NCI-H1930 (cell line): ENCODE data around the gene CLPTM1.
A peak's percentile ranks its signal among the peaks of the same experiment; 100 is the strongest.
"Not testable (repeated sequence)": the region's sequence is repeated elsewhere in the genome, so short reads cannot be mapped to it uniquely, and the experiment has no call there.

Source experiments
- DNase-seq, 2 experiments: peaks; one replicate each; lab custom pipeline; 2025; lab: John Stamatoyannopoulos, UW

CLPTM1 gene

GRCh38 chr19:44975444-44975843 lies 20.3 kb downstream of the CLPTM1 start:
- DNase-seq, result no peak

- DNase-seq, result no peak
These were observed 28.8 kb downstream of the CLPTM1 start for GRCh38 chr19:44984005-44984404.

GRCh38 chr19:44985445-44985844 lies 30.3 kb downstream of the CLPTM1 start:
- no peak for DNase-seq

DNA sequence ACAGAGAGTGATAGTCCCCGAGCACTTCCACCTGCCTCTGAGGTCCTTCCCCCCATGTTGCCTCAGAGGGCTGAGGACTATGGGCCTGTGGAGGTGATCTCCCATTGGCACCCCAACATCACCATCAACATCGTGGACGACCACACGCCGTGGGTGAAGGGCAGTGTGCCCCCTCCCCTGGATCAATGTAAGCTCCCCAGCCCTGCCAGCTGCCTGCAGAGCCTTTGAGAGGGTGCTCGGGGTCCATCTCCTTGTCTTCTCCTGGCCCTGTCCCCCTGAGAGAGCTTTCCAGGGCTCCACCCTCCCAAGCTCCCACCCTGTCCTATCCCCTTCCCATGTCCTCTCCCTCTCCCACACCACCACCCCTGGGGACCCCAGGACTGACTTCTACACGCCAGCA lies 31.2 kb downstream of the CLPTM1 start:
- DNase-seq, result no peak

DNA sequence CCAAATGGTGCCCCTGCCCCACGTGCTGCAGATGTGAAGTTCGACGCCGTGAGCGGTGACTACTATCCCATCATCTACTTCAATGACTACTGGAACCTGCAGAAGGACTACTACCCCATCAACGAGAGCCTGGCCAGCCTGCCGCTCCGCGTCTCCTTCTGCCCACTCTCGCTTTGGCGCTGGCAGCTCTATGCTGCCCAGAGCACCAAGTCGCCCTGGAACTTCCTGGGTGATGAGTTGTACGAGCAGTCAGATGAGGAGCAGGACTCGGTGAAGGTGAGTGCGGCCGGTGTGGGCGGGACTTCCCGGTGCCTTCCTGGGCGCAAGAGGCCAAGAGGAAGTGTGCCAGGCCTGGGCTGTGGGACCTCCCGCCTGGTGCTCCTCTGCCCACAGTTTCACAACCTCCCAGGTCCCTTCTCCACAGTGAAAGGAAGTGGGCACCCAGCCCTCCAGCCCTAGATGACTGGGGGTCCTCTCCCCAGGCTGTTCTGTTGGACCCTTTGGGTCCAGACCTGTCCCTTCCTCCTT lies 32.0 kb downstream of the CLPTM1 start:
- no peak for DNase-seq

DNA sequence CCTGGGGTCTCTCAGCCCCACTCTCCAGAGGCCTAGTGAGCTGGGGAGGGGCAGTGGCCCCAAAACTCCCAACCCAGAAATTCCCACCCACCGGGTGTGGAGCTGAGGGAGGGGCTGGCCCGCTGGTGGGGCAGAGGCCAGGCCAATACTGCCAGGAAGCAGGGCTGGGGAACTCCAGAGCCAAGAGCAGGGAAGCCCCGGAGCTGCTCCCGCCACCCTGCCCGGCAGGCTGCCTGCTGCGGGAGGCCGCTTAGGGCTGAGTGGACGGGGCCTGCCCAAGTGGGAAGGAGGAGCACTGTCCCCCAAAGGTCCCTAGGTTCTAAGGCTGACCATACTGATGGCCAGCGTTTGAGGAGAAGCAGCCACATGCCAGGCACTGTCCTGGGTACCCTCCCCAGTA lies 33.1 kb downstream of the CLPTM1 start:
- DNase-seq, result no peak

DNA sequence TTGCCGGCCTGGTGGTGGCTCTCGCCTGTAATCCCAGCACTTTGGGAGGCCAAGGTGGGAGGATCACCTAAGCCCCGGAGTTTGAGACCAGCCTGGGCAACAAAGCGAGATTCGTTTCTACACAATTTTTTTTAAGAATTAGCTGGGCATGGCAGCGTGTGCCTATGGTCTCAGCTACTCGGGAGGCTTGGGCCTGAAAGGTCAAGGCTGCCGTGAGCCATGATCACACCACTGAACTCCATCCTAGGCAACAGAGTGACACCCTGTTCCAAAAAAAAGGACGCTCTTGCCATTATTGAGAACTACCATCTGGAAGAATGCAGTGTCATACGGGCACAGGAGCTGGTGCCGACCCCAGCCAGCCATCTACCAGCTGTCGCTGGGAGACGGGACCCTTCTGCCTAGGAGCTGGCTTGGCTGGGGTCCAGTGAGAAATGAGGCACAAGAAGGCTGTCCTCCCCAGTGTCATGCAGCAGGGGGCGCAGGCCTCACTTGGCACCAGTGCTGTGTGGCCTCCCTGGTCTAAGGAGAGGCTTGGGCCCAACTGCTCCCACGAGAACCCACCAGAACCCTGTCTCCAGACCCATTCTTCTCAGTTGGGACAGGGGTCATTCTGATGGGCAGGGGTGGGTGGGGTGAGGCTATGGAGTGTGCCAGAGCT lies 33.8 kb downstream of the CLPTM1 start:
- DNase-seq, result peak; percentile 18 to 37

- DNase-seq, result no peak
These were observed 35.3 kb downstream of the CLPTM1 start for GRCh38 chr19:44990459-44990858.

GRCh38 chr19:44990966-44991365 lies 35.8 kb downstream of the CLPTM1 start:
- no peak for DNase-seq

- DNase-seq, result no peak
These were observed 37.4 kb downstream of the CLPTM1 start for GRCh38 chr19:44992336-44993163.

- DNase-seq, result no peak
These were observed 38.3 kb downstream of the CLPTM1 start for GRCh38 chr19:44993526-44993925.

- no peak for DNase-seq
These were observed 38.9 kb downstream of the CLPTM1 start for GRCh38 chr19:44993926-44994537.

DNA sequence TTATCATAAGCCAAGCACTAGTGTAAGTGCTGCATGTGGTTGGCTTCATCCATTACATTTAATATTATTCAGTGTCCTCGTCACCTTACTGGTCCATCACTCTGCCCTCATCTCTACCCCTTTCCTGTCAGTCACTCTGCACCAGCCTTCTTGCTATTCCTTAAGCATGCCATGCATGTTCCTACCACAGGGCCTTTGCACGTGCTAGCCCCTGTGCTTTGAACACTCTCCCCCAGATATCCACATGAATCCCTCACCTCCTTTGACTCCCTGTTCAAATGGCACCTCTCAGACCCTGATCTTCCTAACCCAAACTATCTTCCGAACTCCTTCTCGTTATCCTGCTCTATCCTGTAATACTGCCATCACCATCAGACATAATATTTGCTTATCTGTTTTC lies 42.8 kb downstream of the CLPTM1 start:
- no peak for DNase-seq

GRCh38 chr19:44999131-44999925 lies 44.1 kb downstream of the CLPTM1 start:
- DNase-seq, result not testable (repeated sequence)

DNA sequence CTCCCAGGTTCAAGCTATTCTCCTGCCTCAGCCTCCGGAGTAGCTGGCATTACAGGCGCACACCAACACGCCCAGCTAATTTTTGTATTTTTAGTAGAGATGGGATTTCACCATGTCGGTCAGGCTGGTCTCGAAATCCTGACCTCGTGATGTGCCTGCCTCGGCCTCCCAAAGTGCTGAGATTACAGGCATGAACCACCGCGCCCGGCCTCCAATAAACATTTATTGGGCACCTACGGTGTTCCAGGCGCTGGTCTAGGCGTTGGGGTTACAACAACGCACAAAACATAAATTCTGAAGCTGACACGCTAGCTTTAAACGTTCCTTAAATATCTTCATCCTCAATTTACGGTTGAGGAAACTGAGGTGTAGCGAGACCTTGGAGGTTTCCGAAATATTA lies 45.5 kb downstream of the CLPTM1 start:
- DNase-seq, result not testable (repeated sequence)

GRCh38 chr19:45001087-45001739 lies 46.0 kb downstream of the CLPTM1 start, which contains the start of gene RELB:
RELB (plus strand) TSS chr19:45001464; CDS start chr19:45001580, 116 bp downstream.
- peak; percentile 85 to 94 for DNase-seq

GRCh38 chr19:45003485-45003884 lies 48.3 kb downstream of the CLPTM1 start:
- no peak for DNase-seq

- DNase-seq, result no peak
These were observed 50.6 kb downstream of the CLPTM1 start for GRCh38 chr19:45005787-45006186.

- DNase-seq, result no peak
These were observed 53.4 kb downstream of the CLPTM1 start for GRCh38 chr19:45008552-45008951.

- no peak for DNase-seq
These were observed 54.6 kb downstream of the CLPTM1 start for GRCh38 chr19:45009625-45010255.

DNA sequence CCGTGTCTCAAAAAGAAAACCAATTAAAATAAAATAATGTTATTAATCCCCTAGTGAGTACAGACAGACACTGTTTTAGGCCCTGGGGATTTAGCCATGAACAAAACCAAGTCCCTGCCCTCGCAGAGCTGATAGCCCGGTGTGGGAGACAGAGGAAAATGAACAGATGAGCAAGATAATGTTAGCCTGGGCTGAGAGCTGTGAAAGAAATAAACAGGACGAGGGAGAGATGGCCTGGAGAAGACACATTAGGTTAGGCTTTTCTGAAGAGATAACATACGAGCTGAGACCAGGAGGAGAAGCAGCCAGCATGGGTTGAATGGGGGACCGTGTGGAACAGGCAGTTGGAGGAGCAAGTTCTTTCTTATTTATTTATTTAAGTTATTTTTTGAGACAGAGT lies 55.1 kb downstream of the CLPTM1 start:
- DNase-seq, result no peak
